ENCODE data around the gene ULK4.

The ULK4 gene

DNA sequence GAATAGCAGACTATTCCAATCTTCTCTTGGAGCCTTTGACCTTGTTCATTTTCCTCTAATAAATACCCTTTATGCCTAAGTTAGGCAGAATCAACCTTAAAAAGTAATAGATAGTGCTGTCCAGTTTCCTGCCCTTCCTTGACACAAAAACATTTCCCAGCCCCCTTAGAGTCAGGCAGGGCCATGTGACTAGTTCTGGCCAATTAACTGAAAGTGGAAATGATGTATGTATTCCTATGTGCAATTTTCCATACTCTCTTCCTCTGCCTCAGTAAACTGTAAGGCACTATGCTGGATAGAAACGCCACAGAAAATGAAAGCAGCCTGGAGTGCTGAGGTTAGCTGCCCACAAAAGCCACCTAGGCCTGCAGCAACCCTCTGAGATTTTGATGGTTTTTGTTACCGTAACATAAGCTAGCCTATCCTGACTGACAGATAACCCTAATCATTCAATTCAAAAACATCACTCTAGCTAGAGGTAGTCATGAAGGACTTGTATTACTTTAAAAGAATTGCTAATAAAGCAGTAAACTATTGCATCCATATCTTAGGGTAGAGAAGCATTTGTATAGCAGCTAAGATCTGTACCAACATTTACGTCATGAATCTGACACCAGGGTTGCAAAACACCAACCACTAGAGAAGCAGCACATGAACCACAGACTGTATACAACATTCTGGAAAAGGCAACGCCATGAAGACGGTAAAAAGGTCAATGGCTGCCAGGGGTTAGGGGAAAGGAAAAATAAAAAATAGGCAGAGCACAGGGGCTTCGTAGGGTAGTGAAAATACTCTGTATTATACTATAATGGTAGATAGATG is 112.9 kb downstream of the ULK4 start:
- Histone ChIP-seq H3K4me1 (ENCODE audit: control insufficient read depth, low read length) (no peaks in the 10 kb centered on the region), H3K4me2 (ENCODE audit: low read length) (no peak overlapping the region), H3K27me3 (ENCODE audit: control insufficient read depth, low read length) (no peaks in the 10 kb centered on the region), H3K9me3 (ENCODE audit: control insufficient read depth, insufficient read depth, low read length) (no peaks in the 10 kb centered on the region), H3F3A (ENCODE audit: control insufficient read depth, insufficient read depth) (no peaks in the 10 kb centered on the region), H3K27ac (ENCODE audit: low read depth, low read length) (no peak overlapping the region), H3K4me3 (ENCODE audit: low read length) (no peak overlapping the region), H3K9me2 (replicated peaks; ENCODE audit: control insufficient read depth, low read length) (no peaks in the 10 kb centered on the region), H3K79me2 (ENCODE audit: control insufficient read depth, low read length) (no peaks in the 10 kb centered on the region), H3K36me3 (ENCODE audit: control insufficient read depth, low read length) (no peaks in the 10 kb centered on the region), H4K20me1 (ENCODE audit: control insufficient read depth, insufficient read depth, low read depth, low read length) (no peaks in the 10 kb centered on the region)
- no peak for TF ChIP-seq EZH2phosphoT487 (IDR thresholded peaks at IDR 0.05; ENCODE audit: borderline replicate concordance, low read length)
- TF ChIP-seq, protein P1, sequence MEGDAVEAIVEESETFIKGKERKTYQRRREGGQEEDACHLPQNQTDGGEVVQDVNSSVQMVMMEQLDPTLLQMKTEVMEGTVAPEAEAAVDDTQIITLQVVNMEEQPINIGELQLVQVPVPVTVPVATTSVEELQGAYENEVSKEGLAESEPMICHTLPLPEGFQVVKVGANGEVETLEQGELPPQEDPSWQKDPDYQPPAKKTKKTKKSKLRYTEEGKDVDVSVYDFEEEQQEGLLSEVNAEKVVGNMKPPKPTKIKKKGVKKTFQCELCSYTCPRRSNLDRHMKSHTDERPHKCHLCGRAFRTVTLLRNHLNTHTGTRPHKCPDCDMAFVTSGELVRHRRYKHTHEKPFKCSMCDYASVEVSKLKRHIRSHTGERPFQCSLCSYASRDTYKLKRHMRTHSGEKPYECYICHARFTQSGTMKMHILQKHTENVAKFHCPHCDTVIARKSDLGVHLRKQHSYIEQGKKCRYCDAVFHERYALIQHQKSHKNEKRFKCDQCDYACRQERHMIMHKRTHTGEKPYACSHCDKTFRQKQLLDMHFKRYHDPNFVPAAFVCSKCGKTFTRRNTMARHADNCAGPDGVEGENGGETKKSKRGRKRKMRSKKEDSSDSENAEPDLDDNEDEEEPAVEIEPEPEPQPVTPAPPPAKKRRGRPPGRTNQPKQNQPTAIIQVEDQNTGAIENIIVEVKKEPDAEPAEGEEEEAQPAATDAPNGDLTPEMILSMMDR (IDR thresholded peaks at IDR 0.05; ENCODE audit: low read depth, low read length, poor library complexity, severe bottlenecking) = no peak

GRCh38 chr3:41847679-41848078 is 114.2 kb downstream of the ULK4 start:
- no peaks in the 10 kb centered on the region for H3K9me2 ChIP-seq (replicated peaks; ENCODE audit: control insufficient read depth, low read length)
- H3K36me3 ChIP-seq (ENCODE audit: control insufficient read depth, low read length) = no peaks in the 10 kb centered on the region
- no peaks in the 10 kb centered on the region for H3F3A ChIP-seq (ENCODE audit: control insufficient read depth, insufficient read depth)
- no peaks in the 10 kb centered on the region for H3K27me3 ChIP-seq (ENCODE audit: control insufficient read depth, low read length)
- H3K4me1 ChIP-seq (ENCODE audit: control insufficient read depth, low read length) = no peaks in the 10 kb centered on the region
- H4K20me1 ChIP-seq (ENCODE audit: control insufficient read depth, insufficient read depth, low read depth, low read length) = no peaks in the 10 kb centered on the region
- H3K27ac ChIP-seq (ENCODE audit: low read depth, low read length) = no peak overlapping the region
- no peaks in the 10 kb centered on the region for H3K9me3 ChIP-seq (ENCODE audit: control insufficient read depth, insufficient read depth, low read length)
- H3K4me2 ChIP-seq (ENCODE audit: low read length) = no peak overlapping the region
- no peak for TF ChIP-seq EZH2phosphoT487 (IDR thresholded peaks at IDR 0.05; ENCODE audit: borderline replicate concordance, low read length)
- TF ChIP-seq, protein P1 (IDR thresholded peaks at IDR 0.05; ENCODE audit: low read depth, low read length, poor library complexity, severe bottlenecking) = no peak
- H3K4me3 ChIP-seq (ENCODE audit: low read length) = no peak overlapping the region
- no peaks in the 10 kb centered on the region for H3K79me2 ChIP-seq (ENCODE audit: control insufficient read depth, low read length)

- no peak for TF ChIP-seq EZH2phosphoT487 (IDR thresholded peaks at IDR 0.05; ENCODE audit: borderline replicate concordance, low read length)
- TF ChIP-seq, protein P1 (IDR thresholded peaks at IDR 0.05; ENCODE audit: low read depth, low read length, poor library complexity, severe bottlenecking) = no peak
- no peaks in the 10 kb centered on the region for H3F3A ChIP-seq (ENCODE audit: control insufficient read depth, insufficient read depth)
- no peaks in the 10 kb centered on the region for H3K79me2 ChIP-seq (ENCODE audit: control insufficient read depth, low read length)
- no peak overlapping the region for H3K4me3 ChIP-seq (ENCODE audit: low read length)
- H3K36me3 ChIP-seq (ENCODE audit: control insufficient read depth, low read length) = no peaks in the 10 kb centered on the region
- no peak overlapping the region for H3K4me2 ChIP-seq (ENCODE audit: low read length)
- no peaks in the 10 kb centered on the region for H3K9me2 ChIP-seq (replicated peaks; ENCODE audit: control insufficient read depth, low read length)
- H3K4me1 ChIP-seq (ENCODE audit: control insufficient read depth, low read length) = no peaks in the 10 kb centered on the region
- H4K20me1 ChIP-seq (ENCODE audit: control insufficient read depth, insufficient read depth, low read depth, low read length) = no peaks in the 10 kb centered on the region
- no peak overlapping the region for H3K27ac ChIP-seq (ENCODE audit: low read depth, low read length)
- H3K27me3 ChIP-seq (ENCODE audit: control insufficient read depth, low read length) = no peaks in the 10 kb centered on the region
- H3K9me3 ChIP-seq (ENCODE audit: control insufficient read depth, insufficient read depth, low read length) = no peaks in the 10 kb centered on the region
Observed at GRCh38 chr3:41846850-41847249, 115.1 kb downstream of the ULK4 start.

All from DOHH2 (cell line).